ENCODE measurements around the gene RIC8B.
A peak's percentile ranks its signal among the peaks of the same experiment; 100 is the strongest.

Gene RIC8B

DNA sequence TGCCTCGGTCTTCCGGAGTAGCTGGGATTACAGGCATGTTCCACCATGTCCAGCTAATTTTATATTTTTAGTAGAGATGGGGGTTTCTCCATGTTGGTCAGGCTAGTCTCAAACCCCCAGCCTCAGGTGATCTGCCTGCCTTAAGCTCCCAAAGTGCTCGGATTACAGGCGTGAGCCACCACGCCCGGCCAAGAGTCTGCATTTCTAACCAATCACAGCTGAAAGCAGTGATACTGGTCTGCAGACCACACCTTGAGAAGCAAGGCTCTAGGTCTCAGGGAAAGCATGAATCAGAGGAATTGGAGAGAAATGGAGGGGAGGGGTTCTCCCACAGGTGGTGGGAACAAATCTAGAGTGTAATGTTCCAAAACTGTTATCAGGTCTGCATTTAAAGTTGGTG, 126.1 kb downstream of the RIC8B start:
- no peak overlapping the region for H3K4me3 ChIP-seq (ENCODE audit: low read depth, low read length)
- no peaks in the 10 kb centered on the region for H3K9me3 ChIP-seq
- no peaks in the 10 kb centered on the region for H3K36me3 ChIP-seq
- no peak for DNase-seq
- peaks cover 5% of the 10 kb centered on the region; the same call in 1 of the 2 replicates for H3K27me3 ChIP-seq
- TF ChIP-seq, protein P1, sequence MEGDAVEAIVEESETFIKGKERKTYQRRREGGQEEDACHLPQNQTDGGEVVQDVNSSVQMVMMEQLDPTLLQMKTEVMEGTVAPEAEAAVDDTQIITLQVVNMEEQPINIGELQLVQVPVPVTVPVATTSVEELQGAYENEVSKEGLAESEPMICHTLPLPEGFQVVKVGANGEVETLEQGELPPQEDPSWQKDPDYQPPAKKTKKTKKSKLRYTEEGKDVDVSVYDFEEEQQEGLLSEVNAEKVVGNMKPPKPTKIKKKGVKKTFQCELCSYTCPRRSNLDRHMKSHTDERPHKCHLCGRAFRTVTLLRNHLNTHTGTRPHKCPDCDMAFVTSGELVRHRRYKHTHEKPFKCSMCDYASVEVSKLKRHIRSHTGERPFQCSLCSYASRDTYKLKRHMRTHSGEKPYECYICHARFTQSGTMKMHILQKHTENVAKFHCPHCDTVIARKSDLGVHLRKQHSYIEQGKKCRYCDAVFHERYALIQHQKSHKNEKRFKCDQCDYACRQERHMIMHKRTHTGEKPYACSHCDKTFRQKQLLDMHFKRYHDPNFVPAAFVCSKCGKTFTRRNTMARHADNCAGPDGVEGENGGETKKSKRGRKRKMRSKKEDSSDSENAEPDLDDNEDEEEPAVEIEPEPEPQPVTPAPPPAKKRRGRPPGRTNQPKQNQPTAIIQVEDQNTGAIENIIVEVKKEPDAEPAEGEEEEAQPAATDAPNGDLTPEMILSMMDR (IDR thresholded peaks at IDR 0.05; ENCODE audit: low read depth, low read length), result no peak
- H3K4me1 ChIP-seq, result no peaks in the 10 kb centered on the region

DNA sequence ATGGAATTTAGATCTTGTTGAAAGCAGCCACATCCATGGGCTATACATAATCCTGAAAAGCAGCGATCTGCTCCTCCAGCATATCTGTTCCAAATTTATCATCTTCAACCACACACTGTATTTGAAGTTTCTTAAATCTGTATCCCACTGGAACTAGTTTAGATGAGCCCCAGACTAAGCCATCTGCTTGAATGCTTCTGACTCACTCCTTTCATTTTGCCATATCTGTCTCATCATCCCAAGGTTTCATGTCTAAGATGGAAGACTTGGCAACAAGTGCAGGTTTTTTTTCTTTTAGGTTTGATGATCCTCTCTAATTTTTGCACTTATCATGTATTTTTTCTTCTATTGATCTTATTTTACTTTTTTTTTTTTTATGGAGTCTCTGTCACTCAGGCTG, 126.8 kb downstream of the RIC8B start:
- no peak for DNase-seq
- H3K36me3 ChIP-seq, result no peaks in the 10 kb centered on the region
- no peak overlapping the region for H3K4me3 ChIP-seq (ENCODE audit: low read depth, low read length)
- H3K4me1 ChIP-seq, result no peaks in the 10 kb centered on the region
- TF ChIP-seq, protein P1 (IDR thresholded peaks at IDR 0.05; ENCODE audit: low read depth, low read length), result no peak
- peaks cover 5% of the 10 kb centered on the region; the same call in 1 of the 2 replicates for H3K27me3 ChIP-seq
- H3K9me3 ChIP-seq, result no peaks in the 10 kb centered on the region

DNA sequence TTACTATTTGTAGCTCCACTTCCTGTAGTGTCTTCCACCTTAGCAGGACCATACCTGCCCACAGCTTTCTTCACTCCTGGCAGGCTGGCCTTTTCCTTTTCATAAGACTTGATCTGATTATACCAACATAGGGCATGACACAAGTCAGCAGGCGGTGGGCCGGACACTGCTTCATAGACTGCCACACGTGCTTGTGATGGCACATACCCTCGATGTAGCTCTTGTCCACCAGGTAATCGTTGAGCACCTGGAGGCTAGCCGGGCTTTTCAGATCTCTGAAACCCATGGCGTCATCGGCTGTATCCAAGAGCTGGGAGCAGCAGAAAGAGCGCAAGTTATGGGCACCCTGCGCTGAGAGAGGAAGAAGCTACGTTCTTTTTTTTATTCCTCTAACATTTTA, 127.6 kb downstream of the RIC8B start:
- Histone ChIP-seq H3K4me3 (ENCODE audit: low read depth, low read length) (no peak overlapping the region), H3K9me3 (no peaks in the 10 kb centered on the region), H3K36me3 (no peaks in the 10 kb centered on the region), H3K27me3 (peaks cover 5% of the 10 kb centered on the region; the same call in 1 of the 2 replicates), H3K4me1 (no peaks in the 10 kb centered on the region)
- TF ChIP-seq, protein P1 (IDR thresholded peaks at IDR 0.05; ENCODE audit: low read depth, low read length), result no peak
- DNase-seq, result no peak

DNA sequence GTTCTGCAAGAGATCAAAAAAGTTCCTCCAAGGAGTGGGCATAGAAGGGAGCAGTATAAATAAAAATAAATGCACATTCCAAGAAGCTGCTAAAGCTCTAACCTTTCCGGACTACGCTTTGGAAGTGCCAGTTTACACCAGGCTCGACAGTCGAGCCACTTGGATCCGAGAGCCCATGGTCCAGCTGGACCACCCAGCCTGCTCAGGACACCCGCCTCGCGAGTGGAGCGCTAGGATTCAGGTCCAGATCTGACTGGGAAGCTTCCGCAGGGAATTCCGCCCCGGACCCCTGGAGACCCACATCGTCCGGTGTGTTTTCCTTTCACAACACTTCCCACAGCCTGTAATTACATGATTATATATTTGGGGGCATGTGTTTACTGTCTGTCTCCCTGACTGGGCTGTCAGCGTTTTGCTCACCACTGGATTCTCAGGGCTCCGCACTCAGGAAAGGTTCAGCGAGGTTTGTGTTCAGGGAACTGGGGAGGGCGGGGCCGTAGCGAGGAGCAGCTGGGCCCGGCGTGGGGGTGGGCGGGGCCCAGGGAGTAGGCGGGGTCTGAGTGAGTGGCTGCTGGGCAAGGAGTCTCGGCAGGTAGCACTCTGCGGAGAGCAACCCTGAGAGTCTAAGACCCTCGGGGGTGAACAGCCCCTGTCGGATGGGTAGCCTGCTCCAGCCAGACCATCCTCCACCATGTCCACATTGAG, 128.9 kb downstream of the RIC8B start:
- H3K36me3 ChIP-seq, result no peaks in the 10 kb centered on the region
- H3K9me3 ChIP-seq, result no peaks in the 10 kb centered on the region
- TF ChIP-seq, protein P1 (IDR thresholded peaks at IDR 0.05; ENCODE audit: low read depth, low read length), result no peak
- peak; percentile 85 for DNase-seq
- peak overlapping the region; percentile 61 for H3K4me3 ChIP-seq (ENCODE audit: low read depth, low read length)
- H3K27me3 ChIP-seq, result peaks cover 5% of the 10 kb centered on the region; the same call in 1 of the 2 replicates
- H3K4me1 ChIP-seq, result no peaks in the 10 kb centered on the region

DNA sequence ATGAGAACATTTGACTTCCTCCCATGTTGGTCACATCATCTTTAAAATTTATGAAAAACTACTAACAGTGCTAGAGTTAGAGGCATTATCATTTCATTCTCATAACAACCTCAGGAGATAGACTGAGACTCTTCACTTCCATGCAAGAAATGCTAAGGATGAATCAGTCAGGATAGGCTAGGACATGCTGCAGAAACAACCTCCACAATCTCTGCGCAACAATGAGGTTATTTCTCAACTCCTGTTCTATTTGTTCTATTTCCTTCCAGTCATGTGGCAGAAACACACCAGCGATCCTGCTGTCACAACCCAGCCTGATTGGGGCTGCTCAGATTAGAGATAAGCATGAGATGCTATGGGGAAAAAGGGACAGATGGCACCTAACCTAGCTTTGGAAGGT, 132.2 kb downstream of the RIC8B start:
- H3K27me3 ChIP-seq, result peaks cover 5% of the 10 kb centered on the region; the same call in 1 of the 2 replicates
- DNase-seq, result no peak
- H3K9me3 ChIP-seq, result no peaks in the 10 kb centered on the region
- TF ChIP-seq, protein P1 (IDR thresholded peaks at IDR 0.05; ENCODE audit: low read depth, low read length), result no peak
- H3K36me3 ChIP-seq, result no peaks in the 10 kb centered on the region
- H3K4me1 ChIP-seq, result no peaks in the 10 kb centered on the region
- no peak overlapping the region for H3K4me3 ChIP-seq (ENCODE audit: low read depth, low read length)

- H3K4me1 ChIP-seq, result no peaks in the 10 kb centered on the region
- H3K27me3 ChIP-seq, result peaks cover 5% of the 10 kb centered on the region; the same call in 1 of the 2 replicates
- no peaks in the 10 kb centered on the region for H3K9me3 ChIP-seq
- TF ChIP-seq, protein P1 (IDR thresholded peaks at IDR 0.05; ENCODE audit: low read depth, low read length), result no peak
- H3K4me3 ChIP-seq (ENCODE audit: low read depth, low read length), result no peak overlapping the region
- DNase-seq, result no peak
- H3K36me3 ChIP-seq, result no peaks in the 10 kb centered on the region
Measured at GRCh38 chr12:106907411-106907810, 132.9 kb downstream of the RIC8B start.

Data from BE2C (cell line).